Left renal pelvis (tissue), 4 donors: Measurements from ENCODE around the gene MAP3K2. TPM values are rescaled to one million over a fixed set of nuclear protein-coding genes. Genes with fewer than 3 reads are reported as not detected.

ENCODE experiments used
- DNase-seq, 4 donors: peaks; one replicate each; pipeline ENCODE4 v3.0.0-alpha.2; 2013; ENCODE audit warnings: low read depth in 4 of 4, low spot score in 3 of 4
- polyA plus RNA-seq, 4 donors: library from polyadenylated mRNA; unstranded; fragments of 120-200 nt; gene quantifications; one replicate each; pipeline ENCODE4 v1.2.1, GENCODE V29; 2013; ENCODE audit not compliant: insufficient read length in 4 of 4

MAP3K2 gene
- polyA plus RNA-seq, 4 donors, result 20.7 to 30.6 (median 25.8) TPM

DNA sequence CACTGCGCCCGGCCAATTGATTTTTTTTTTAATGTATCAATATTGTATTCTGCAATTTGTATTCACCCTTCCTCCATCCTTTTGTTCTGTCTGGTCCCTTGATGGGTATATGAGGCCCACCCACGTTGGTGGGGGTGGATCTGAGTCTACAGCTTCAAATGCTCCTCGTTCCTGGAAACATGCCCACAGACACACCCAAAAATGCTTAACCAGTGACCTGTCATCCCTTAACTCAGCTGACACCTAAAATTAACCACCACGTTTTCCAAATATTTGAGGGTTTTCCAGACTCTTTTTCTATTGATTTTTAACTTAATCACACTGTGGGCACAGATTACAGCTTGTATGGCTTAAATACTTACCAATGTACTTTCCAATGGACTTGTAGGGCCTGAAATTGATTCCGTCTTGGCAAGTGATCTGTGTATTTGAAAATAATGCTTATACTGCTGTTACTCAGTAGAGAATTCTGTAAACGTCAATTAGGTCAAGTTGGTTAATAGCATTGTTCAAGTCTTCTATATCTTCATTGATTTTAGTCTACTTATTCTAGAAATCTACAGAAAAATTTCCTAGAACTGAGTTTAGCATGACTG lies 133.3 kb downstream of the MAP3K2 start:
- no peak for DNase-seq

Other genes starting within 250 kb of the MAP3K2 start
- 10 to 100 TPM in 2 of 4 donors, 1 to 10 TPM in 2; 7.0 to 12.8 (median 9.5) TPM for gene CYP27C1, start 167.7 kb downstream of the MAP3K2 start, polyA plus RNA-seq
- gene ERCC3, start 93.8 kb downstream of the MAP3K2 start, polyA plus RNA-seq, result 10 to 100 TPM; 58.6 to 73.2 (median 62.2) TPM
- gene PROC, start 30.5 kb upstream of the MAP3K2 start, polyA plus RNA-seq, result 1 to 10 TPM in 2 of 4 donors, under 1 TPM in 2; 0.50 to 5.8 (median 1.7) TPM
- 10 to 100 TPM; 47.3 to 78.0 (median 71.1) TPM for gene IWS1, start 138.5 kb upstream of the MAP3K2 start, polyA plus RNA-seq
- gene MYO7B, start 147.7 kb upstream of the MAP3K2 start, polyA plus RNA-seq, result 10 to 100 TPM in 3 of 4 donors, under 1 TPM in 1; 0.59 to 24.5 (median 16.8) TPM